Hepatocyte (in vitro differentiated cells): ENCODE measurements around the gene SCAMP3. TPM values are rescaled to one million over a fixed set of nuclear protein-coding genes. Genes with fewer than 3 reads are reported as not detected.
A peak's percentile ranks its signal among the peaks of the same experiment; 100 is the strongest.

Source experiments
- DNase-seq: peaks from one replicate; pipeline ENCODE4 v3.0.0-alpha.2; 2016; ENCODE audit warnings: low spot score
- H2AFZ ChIP-seq: fragments of 200-600 bp; sonication (generic); 2 replicates; pipeline ENCODE4 v1.6.0; 2016; ENCODE audit warnings: antibody characterized with exemption, mild to moderate bottlenecking
- H3K27ac ChIP-seq: fragments of 200-600 bp; sonication (generic); 2 replicates; pipeline ENCODE4 v1.5.1; 2016; ENCODE audit warnings: mild to moderate bottlenecking
- H3K27me3 ChIP-seq: fragments of 200-600 bp; sonication (generic); 2 replicates; pipeline ENCODE4 v1.6.1; 2016
- H3K36me3 ChIP-seq: fragments of 200-600 bp; sonication (generic); replicated peaks from 2 replicates; pipeline ENCODE4 v1.5.1; 2016; ENCODE audit warnings: low read depth; ENCODE audit not compliant: insufficient read depth
- H3K4me1 ChIP-seq: fragments of 200-600 bp; sonication (generic); 2 replicates; pipeline ENCODE4 v1.5.1; 2016; ENCODE audit warnings: mild to moderate bottlenecking, moderate library complexity; ENCODE audit not compliant: insufficient read depth
- H3K4me2 ChIP-seq: fragments of 200-600 bp; sonication (generic); 2 replicates; pipeline ENCODE4 v1.6.0; 2016
- H3K4me3 ChIP-seq: fragments of 200-600 bp; sonication (generic); 2 replicates; pipeline ENCODE4 v1.5.1; 2016; ENCODE audit warnings: mild to moderate bottlenecking
- H3K79me2 ChIP-seq: fragments of 200-600 bp; sonication (generic); 2 replicates; pipeline ENCODE4 v1.6.0; 2017; ENCODE audit warnings: mild to moderate bottlenecking
- H3K9me2 ChIP-seq: fragments of 200-600 bp; sonication (generic); replicated peaks from 2 replicates; pipeline ENCODE4 v1.6.0; 2017; ENCODE audit warnings: mild to moderate bottlenecking; ENCODE audit not compliant: insufficient read depth
- H3K9me3 ChIP-seq: fragments of 200-600 bp; sonication (generic); 2 replicates; pipeline ENCODE4 v1.5.1; 2016; ENCODE audit warnings: low read depth, mild to moderate bottlenecking
- H4K20me1 ChIP-seq: fragments of 200-600 bp; sonication (generic); 2 replicates; pipeline ENCODE4 v1.6.0; 2016; ENCODE audit warnings: mild to moderate bottlenecking; ENCODE audit not compliant: insufficient read depth, poor library complexity, severe bottlenecking
- EZH2 ChIP-seq: fragments of 200-600 bp; sonication (generic); IDR thresholded peaks from 2 replicates; pipeline ENCODE4 v1.6.1; 2016; ENCODE audit warnings: antibody characterized with exemption, mild to moderate bottlenecking, borderline replicate concordance
- EZH2phosphoT487 ChIP-seq: fragments of 200-600 bp; sonication (generic); IDR thresholded peaks from one replicate; pipeline ENCODE4 v1.6.1; 2018; ENCODE audit warnings: antibody characterized with exemption, mild to moderate bottlenecking, low read depth, moderate library complexity; ENCODE audit not compliant: unreplicated experiment, severe bottlenecking
- WGBS: methylation state at CpG from one replicate; pipeline ENCODE4 v1.1.6; 2016; ENCODE audit warnings: low lambda C conversion rate; ENCODE audit errors: missing lambda C conversion rate; 5-methylcytosine and 5-hydroxymethylcytosine counted together
- polyA plus RNA-seq: library from polyadenylated mRNA; unstranded; fragments of >200 nt; fragmentation: Nextera tagmentation; extraction: Ambion mirVana; gene quantifications from 2 replicates; pipeline ENCODE4 v1.2.1, GENCODE V29; 2016
- total RNA-seq: library from RNA; depleted of rRNA; stranded (reverse); fragments of >200 nt; gene quantifications from 2 replicates; pipeline ENCODE4 v1.2.3, GENCODE V29; 2014
- TF ChIP-seq, protein P1 (sequence below): fragments of 200-600 bp; sonication (generic); IDR thresholded peaks from 2 replicates; pipeline ENCODE4 v1.5.1; 2016; ENCODE audit warnings: antibody characterized with exemption, mild to moderate bottlenecking; ENCODE audit not compliant: poor library complexity

SCAMP3 gene
- total and polyA plus RNA-seq, 2 experiments from 2014 or later = 45.7 to 114 TPM

- H3K36me3 ChIP-seq = no peaks in the 10 kb centered on the region
- peaks cover 11% of the 10 kb centered on the region for H3K79me2 ChIP-seq
- no peak for DNase-seq
- peak overlapping the region; percentile 72 for H3K4me2 ChIP-seq
- H3K4me1 ChIP-seq = peaks cover 27% of the 10 kb centered on the region
- peak overlapping the region; percentile 41 for H2AFZ ChIP-seq
- no peaks in the 10 kb centered on the region for H3K9me2 ChIP-seq
- no peak overlapping the region for H3K4me3 ChIP-seq
- 60% methylated on average over 9 of the region's 9 CpGs for WGBS
- H4K20me1 ChIP-seq = no peaks in the 10 kb centered on the region
- peak overlapping the region; percentile 89 for H3K27ac ChIP-seq
- TF ChIP-seq EZH2 (no peak), EZH2phosphoT487 (no peak)
- TF ChIP-seq, protein P1, sequence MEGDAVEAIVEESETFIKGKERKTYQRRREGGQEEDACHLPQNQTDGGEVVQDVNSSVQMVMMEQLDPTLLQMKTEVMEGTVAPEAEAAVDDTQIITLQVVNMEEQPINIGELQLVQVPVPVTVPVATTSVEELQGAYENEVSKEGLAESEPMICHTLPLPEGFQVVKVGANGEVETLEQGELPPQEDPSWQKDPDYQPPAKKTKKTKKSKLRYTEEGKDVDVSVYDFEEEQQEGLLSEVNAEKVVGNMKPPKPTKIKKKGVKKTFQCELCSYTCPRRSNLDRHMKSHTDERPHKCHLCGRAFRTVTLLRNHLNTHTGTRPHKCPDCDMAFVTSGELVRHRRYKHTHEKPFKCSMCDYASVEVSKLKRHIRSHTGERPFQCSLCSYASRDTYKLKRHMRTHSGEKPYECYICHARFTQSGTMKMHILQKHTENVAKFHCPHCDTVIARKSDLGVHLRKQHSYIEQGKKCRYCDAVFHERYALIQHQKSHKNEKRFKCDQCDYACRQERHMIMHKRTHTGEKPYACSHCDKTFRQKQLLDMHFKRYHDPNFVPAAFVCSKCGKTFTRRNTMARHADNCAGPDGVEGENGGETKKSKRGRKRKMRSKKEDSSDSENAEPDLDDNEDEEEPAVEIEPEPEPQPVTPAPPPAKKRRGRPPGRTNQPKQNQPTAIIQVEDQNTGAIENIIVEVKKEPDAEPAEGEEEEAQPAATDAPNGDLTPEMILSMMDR = no peak
- H3K27me3 ChIP-seq = no peaks in the 10 kb centered on the region
- H3K9me3 ChIP-seq = no peaks in the 10 kb centered on the region
Observed at GRCh38 chr1:155228096-155228427, 34.1 kb downstream of the SCAMP3 start.

- Histone ChIP-seq H2AFZ (peak overlapping the region; percentile 41), H3K79me2 (peaks cover 11% of the 10 kb centered on the region), H3K9me3 (no peaks in the 10 kb centered on the region), H4K20me1 (no peaks in the 10 kb centered on the region), H3K36me3 (no peaks in the 10 kb centered on the region), H3K4me3 (peak overlapping the region; percentile 21), H3K4me2 (peak overlapping the region; percentile 78), H3K27me3 (no peaks in the 10 kb centered on the region), H3K27ac (peak overlapping the region; percentile 89), H3K4me1 (peaks cover 27% of the 10 kb centered on the region), H3K9me2 (no peaks in the 10 kb centered on the region)
- 3% methylated on average over 40 of the region's 42 CpGs for WGBS
- peak; percentile 99 for DNase-seq
- TF ChIP-seq, protein P1 = peak; percentile 24
- no peak for TF ChIP-seq EZH2
Observed at GRCh38 chr1:155227261-155228095, 34.7 kb downstream of the SCAMP3 start.

- H3K36me3 ChIP-seq = no peaks in the 10 kb centered on the region
- H3K27ac ChIP-seq = peak overlapping the region; percentile 86
- peak overlapping the region; percentile 21 for H3K4me3 ChIP-seq
- H3K4me2 ChIP-seq = peak overlapping the region; percentile 78
- peak overlapping the region; percentile 41 for H2AFZ ChIP-seq
- H3K9me3 ChIP-seq = no peaks in the 10 kb centered on the region
- under 1% methylated on average over 19 of the region's 19 CpGs for WGBS
- DNase-seq = peak; percentile 74
- no peaks in the 10 kb centered on the region for H3K9me2 ChIP-seq
- H3K79me2 ChIP-seq = peaks cover 11% of the 10 kb centered on the region
- peaks cover 27% of the 10 kb centered on the region for H3K4me1 ChIP-seq
- no peaks in the 10 kb centered on the region for H3K27me3 ChIP-seq
- no peaks in the 10 kb centered on the region for H4K20me1 ChIP-seq
- TF ChIP-seq EZH2 (no peak), EZH2phosphoT487 (no peak)
- TF ChIP-seq, protein P1 = no peak
Observed at GRCh38 chr1:155226910-155227260, 35.3 kb downstream of the SCAMP3 start.
